Ovary (tissue), 9 donors: Measurements from ENCODE around the gene ZFYVE16. TPM values are rescaled to one million over a fixed set of nuclear protein-coding genes. Genes with fewer than 3 reads are reported as not detected.

ENCODE experiments used
- DNase-seq, 5 donors: peaks; one replicate each; pipeline ENCODE4 v3.0.0-alpha.2; 2019 to 2020
- H3K27ac ChIP-seq, 2 donors: fragments of 200-600 bp; one replicate each; pipeline versions ENCODE4 v1.5.1 to v1.8.0; 2019 to 2022
- H3K27me3 ChIP-seq: fragments of 200-600 bp; one replicate; pipeline ENCODE4 v1.8.0; 2022
- H3K36me3 ChIP-seq: fragments of 200-600 bp; sonication (generic); one replicate; pipeline ENCODE4 v1.5.1; 2019
- H3K4me1 ChIP-seq: one replicate; pipeline ENCODE4 v1.8.1; 2013; ENCODE audit warnings: mild to moderate bottlenecking, moderate library complexity; ENCODE audit not compliant: insufficient read depth
- H3K4me3 ChIP-seq: fragments of 200-600 bp; sonication (generic); one replicate; pipeline ENCODE4 v1.5.1; 2017
- H3K9me3 ChIP-seq, 2 donors: fragments of 200-600 bp in 1 of 2; sonication (generic) in 1 of 2; one replicate each; pipeline versions ENCODE4 v1.5.1 to v1.8.1; 2013 to 2019; ENCODE audit warnings: mild to moderate bottlenecking in 1 of 2, moderate library complexity in 1 of 2
- EP300 ChIP-seq: sonication (generic); formaldehyde crosslinking; IDR thresholded peaks from one replicate; pipeline ENCODE4 v1.6.1; 2017; ENCODE audit warnings: antibody characterized with exemption
- POLR2A ChIP-seq: fragments of 450-650 bp; IDR thresholded peaks from one replicate; pipeline ENCODE4 v1.6.1; 2017; ENCODE audit warnings: antibody characterized with exemption, mild to moderate bottlenecking, moderate library complexity
- WGBS, 3 donors: extraction: QIAGEN DNeasy Blood & Tissue Kit in 1 of 3; methylation state at CpG; one replicate each; pipeline versions ENCODE4 v1.1.5 to v1.1.7; 2013 to 2017; 5-methylcytosine and 5-hydroxymethylcytosine counted together
- intact Hi-C, 4 donors: fragments of 100-400 bp; cut with DNase I; formaldehyde crosslinking; loops; one replicate each; pipeline versions ENCODE4 v1.11.0 to v1.15.1; 2022 to 2023
- polyA plus RNA-seq, 2 donors: library from polyadenylated mRNA; stranded (reverse); fragments of 200-250 nt in 1 of 2; fragments of 350-450 nt in 1 of 2; fragmentation: Illumina TruSeq in 1 of 2; extraction: RNeasy Lipid Tissue Mini Kit (QIAGEN cat#74804) in 1 of 2; gene quantifications; one replicate each; pipeline ENCODE4 v1.2.3, GENCODE V29; 2013 to 2014
- total RNA-seq, 7 donors: library from RNA; depleted of rRNA in 2 of 7; stranded (reverse); fragments of >200 nt in 2 of 7; fragmentation: NEBNext Ultra II Directional in 3 of 7; extraction: Animal tissue kit (Norgen Biotek cat#: 25700) in 3 of 7; gene quantifications; one replicate each; pipeline versions ENCODE4 v1.1.0 to v1.2.4, GENCODE V29; 2016 to 2023
- TF ChIP-seq, protein P1 (sequence below), 3 donors: fragments of 450-650 bp in 2 of 3; fragments of 200-600 bp in 1 of 3; IDR thresholded peaks; one replicate each; pipeline versions ENCODE4 v1.5.1 to v1.8.0; 2016 to 2022; ENCODE audit warnings: antibody characterized with exemption in 3 of 3, mild to moderate bottlenecking in 1 of 3
- donor health status: DM: no; HTN: no; CAD: no; lungs with moderate emphysema.
- donor health status: DM: no; HTN: no; CAD: no.
- donor health status: Bipolar disorder and iron deficiency.
- donor health status: DM: yes; HTN: yes; CAD: no.
- donor health status: DM: no; HTN: no; CAD: no.
- donor health status: DM: yes; HTN: yes; CAD: no.

ZFYVE16 gene
- total and polyA plus RNA-seq, 9 donors = 17.0 to 59.0 (median 45.9) TPM

- Histone ChIP-seq H3K27me3 (no peaks in the 10 kb centered on the region), H3K4me3 (no peak overlapping the region), H3K36me3 (no peaks in the 10 kb centered on the region), H3K4me1 (no peaks in the 10 kb centered on the region), H3K9me3 (no peaks in the 10 kb centered on the region), H3K27ac (no peak overlapping the region)
- no peak for TF ChIP-seq EP300
- TF ChIP-seq, protein P1, sequence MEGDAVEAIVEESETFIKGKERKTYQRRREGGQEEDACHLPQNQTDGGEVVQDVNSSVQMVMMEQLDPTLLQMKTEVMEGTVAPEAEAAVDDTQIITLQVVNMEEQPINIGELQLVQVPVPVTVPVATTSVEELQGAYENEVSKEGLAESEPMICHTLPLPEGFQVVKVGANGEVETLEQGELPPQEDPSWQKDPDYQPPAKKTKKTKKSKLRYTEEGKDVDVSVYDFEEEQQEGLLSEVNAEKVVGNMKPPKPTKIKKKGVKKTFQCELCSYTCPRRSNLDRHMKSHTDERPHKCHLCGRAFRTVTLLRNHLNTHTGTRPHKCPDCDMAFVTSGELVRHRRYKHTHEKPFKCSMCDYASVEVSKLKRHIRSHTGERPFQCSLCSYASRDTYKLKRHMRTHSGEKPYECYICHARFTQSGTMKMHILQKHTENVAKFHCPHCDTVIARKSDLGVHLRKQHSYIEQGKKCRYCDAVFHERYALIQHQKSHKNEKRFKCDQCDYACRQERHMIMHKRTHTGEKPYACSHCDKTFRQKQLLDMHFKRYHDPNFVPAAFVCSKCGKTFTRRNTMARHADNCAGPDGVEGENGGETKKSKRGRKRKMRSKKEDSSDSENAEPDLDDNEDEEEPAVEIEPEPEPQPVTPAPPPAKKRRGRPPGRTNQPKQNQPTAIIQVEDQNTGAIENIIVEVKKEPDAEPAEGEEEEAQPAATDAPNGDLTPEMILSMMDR (IDR thresholded peaks at IDR 0.05) = no peak
- no peak for TF ChIP-seq POLR2A
- 99 to 100% (median 99%) methylated on average over 2 of the region's 2 CpGs for WGBS, 3 donors
- intact Hi-C loops = no loop called here
- DNase-seq = no peak
These were observed 88.0 kb downstream of the ZFYVE16 start for GRCh38 chr5:80495891-80496290.

DNA sequence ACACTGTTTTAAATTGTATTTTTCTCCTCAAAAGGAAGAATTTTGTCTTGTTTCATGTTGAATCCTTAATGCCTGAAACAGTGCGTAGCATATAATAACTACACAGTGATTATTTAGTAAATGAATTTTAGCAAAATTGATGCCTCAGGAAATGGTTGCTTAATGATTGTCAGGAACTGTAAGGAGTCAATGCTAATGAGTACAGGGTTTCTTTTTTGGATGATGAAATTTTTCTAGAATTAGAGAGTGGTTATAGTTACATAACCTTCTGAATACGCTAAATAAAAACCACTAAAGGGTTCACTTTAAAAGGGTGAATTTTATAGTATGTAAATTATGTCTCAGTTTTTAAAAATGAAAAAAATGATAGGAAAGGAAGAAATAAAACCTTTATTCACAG is 94.9 kb downstream of the ZFYVE16 start:
- no peaks in the 10 kb centered on the region for H3K9me3 ChIP-seq
- H3K27me3 ChIP-seq = no peaks in the 10 kb centered on the region
- H3K27ac ChIP-seq = no peak overlapping the region
- no peaks in the 10 kb centered on the region for H3K4me1 ChIP-seq
- TF ChIP-seq POLR2A (no peak), EP300 (no peak)
- TF ChIP-seq, protein P1 (IDR thresholded peaks at IDR 0.05) = no peak
- DNase-seq = no peak
- H3K36me3 ChIP-seq = no peaks in the 10 kb centered on the region
- intact Hi-C loops = no loop called here
- no peak overlapping the region for H3K4me3 ChIP-seq
- WGBS, 3 donors = 93 to 98% (median 97%) methylated on average over 2 of the region's 2 CpGs

GRCh38 chr5:80503641-80504040 is 95.8 kb downstream of the ZFYVE16 start:
- no peak overlapping the region for H3K4me3 ChIP-seq
- 62 to 79% (median 79%) methylated on average over 1 of the region's 1 CpG for WGBS, 3 donors
- H3K36me3 ChIP-seq = no peaks in the 10 kb centered on the region
- no peaks in the 10 kb centered on the region for H3K9me3 ChIP-seq
- TF ChIP-seq POLR2A (no peak), EP300 (no peak)
- TF ChIP-seq, protein P1 (IDR thresholded peaks at IDR 0.05) = no peak
- no peak overlapping the region for H3K27ac ChIP-seq
- no peaks in the 10 kb centered on the region for H3K27me3 ChIP-seq
- DNase-seq = no peak
- intact Hi-C loops = no loop called here
- H3K4me1 ChIP-seq = no peaks in the 10 kb centered on the region

DNA sequence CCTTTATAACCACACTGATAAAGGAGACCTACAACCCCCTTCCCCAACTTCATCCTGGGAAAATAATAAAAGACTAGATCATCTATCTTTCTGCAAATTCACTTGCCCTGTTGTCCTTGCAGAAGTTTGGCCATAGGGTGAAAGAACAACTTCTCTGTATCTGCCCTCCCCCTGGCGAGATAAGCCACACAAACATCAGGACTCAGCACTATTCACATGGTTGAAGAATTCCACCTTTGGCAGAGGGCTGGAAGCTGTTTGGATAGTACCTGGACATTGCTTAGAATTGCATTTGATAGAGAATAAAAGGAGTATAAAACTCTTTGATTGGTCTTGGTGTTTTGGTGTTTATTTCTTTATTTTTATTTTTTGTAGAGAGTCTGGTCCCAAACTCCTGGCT is 97.0 kb downstream of the ZFYVE16 start:
- Histone ChIP-seq H3K27ac (no peak overlapping the region), H3K27me3 (no peaks in the 10 kb centered on the region), H3K4me1 (no peaks in the 10 kb centered on the region), H3K9me3 (no peaks in the 10 kb centered on the region), H3K36me3 (no peaks in the 10 kb centered on the region), H3K4me3 (no peak overlapping the region)
- intact Hi-C loops = no loop called here
- TF ChIP-seq POLR2A (no peak), EP300 (no peak)
- TF ChIP-seq, protein P1 (IDR thresholded peaks at IDR 0.05) = no peak
- no peak for DNase-seq
- 85 to 92% (median 86%) methylated on average over 1 of the region's 1 CpG for WGBS, 3 donors

DNA sequence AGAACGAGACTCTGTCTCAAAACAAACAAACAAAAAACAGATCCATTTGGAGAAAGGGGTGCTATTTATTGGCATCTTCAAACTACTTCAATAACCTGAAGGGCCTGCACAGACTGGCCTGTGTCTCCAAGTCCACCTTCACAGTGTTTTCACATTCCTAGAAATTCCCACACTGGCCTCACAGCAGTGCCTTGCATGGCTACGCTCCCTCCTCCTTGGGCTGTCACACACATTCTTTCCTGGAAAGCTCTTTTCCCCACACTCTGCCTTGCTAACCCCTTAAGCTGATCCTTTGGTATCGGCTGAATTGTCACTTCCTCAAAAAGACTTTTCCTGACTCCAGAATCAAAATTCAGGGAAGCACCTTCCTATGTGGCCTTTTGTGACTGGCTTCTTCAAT is 99.8 kb downstream of the ZFYVE16 start:
- Histone ChIP-seq H3K9me3 (no peaks in the 10 kb centered on the region), H3K4me1 (no peaks in the 10 kb centered on the region), H3K27me3 (no peaks in the 10 kb centered on the region), H3K27ac (no peak overlapping the region), H3K36me3 (no peaks in the 10 kb centered on the region), H3K4me3 (no peak overlapping the region)
- intact Hi-C loops = no loop called here
- DNase-seq = no peak
- WGBS, 3 donors = 91 to 98% (median 95%) methylated on average over 3 of the region's 3 CpGs
- TF ChIP-seq POLR2A = no peak
- TF ChIP-seq, protein P1 (IDR thresholded peaks at IDR 0.05) = no peak
- no peak for TF ChIP-seq EP300
